Keratinocyte (primary cell): Measurements from ENCODE around the gene KIF21A. TPM values are rescaled to one million over a fixed set of nuclear protein-coding genes. Genes with fewer than 3 reads are reported as not detected.

Source experiments
- DNase-seq: peaks from one replicate; pipeline ENCODE4 v3.0.0-alpha.2; 2011; ENCODE audit warnings: low read depth, missing footprints, low spot score
- FAIRE-seq: peaks from 2 replicates; lab custom pipeline; 2011; peaks lifted over from hg19 to GRCh38; lab: Jason Lieb, UNC
- H2AFZ ChIP-seq: 2 replicates; pipeline ENCODE4 v1.6.0; 2012; ENCODE audit warnings: low read length, control low read depth, inconsistent platforms; ENCODE audit not compliant: control insufficient read depth
- H3K27ac ChIP-seq: 2 replicates; pipeline ENCODE4 v1.5.1; 2011; ENCODE audit warnings: low read length; ENCODE audit not compliant: control insufficient read depth, insufficient read depth
- H3K27me3 ChIP-seq: 3 replicates; pipeline ENCODE4 v1.6.0; 2011; ENCODE audit warnings: low read length; ENCODE audit not compliant: control insufficient read depth, insufficient read depth; ENCODE audit errors: extremely low read depth
- H3K36me3 ChIP-seq, 2 experiments: 2 replicates in 1 of 2; 3 replicates in 1 of 2; pipeline ENCODE4 v1.5.1; 2011; ENCODE audit warnings: low read length in 2 of 2, mild to moderate bottlenecking in 1 of 2; ENCODE audit not compliant: control insufficient read depth in 2 of 2, insufficient read depth in 2 of 2; ENCODE audit errors: extremely low read depth in 1 of 2
- H3K4me1 ChIP-seq: 3 replicates; pipeline ENCODE4 v1.5.1; 2011; ENCODE audit warnings: low read length; ENCODE audit not compliant: control insufficient read depth, insufficient read depth; ENCODE audit errors: extremely low read depth
- H3K4me2 ChIP-seq: 3 replicates; pipeline ENCODE4 v1.6.0; 2011; ENCODE audit warnings: low read depth, low read length; ENCODE audit not compliant: control insufficient read depth, insufficient read depth; ENCODE audit errors: extremely low read depth
- H3K4me3 ChIP-seq, 3 experiments: fragments of 200-600 bp in 1 of 3; sonication (generic) in 1 of 3; 2 replicates in 2 of 3; 3 replicates in 1 of 3; pipeline ENCODE4 v1.5.1; 2011 to 2016; ENCODE audit warnings: low read length in 3 of 3, mild to moderate bottlenecking in 3 of 3, control low read depth in 2 of 3, inconsistent platforms in 1 of 3, low read depth in 1 of 3, mixed read lengths in 1 of 3, mixed run types in 1 of 3, moderate library complexity in 1 of 3; ENCODE audit not compliant: control insufficient read depth in 2 of 3, insufficient read depth in 2 of 3; ENCODE audit errors: extremely low read depth in 1 of 3
- H3K79me2 ChIP-seq: 2 replicates; pipeline ENCODE4 v1.6.0; 2012; ENCODE audit warnings: low read length; ENCODE audit not compliant: control insufficient read depth, insufficient read depth
- H3K9ac ChIP-seq: 3 replicates; pipeline ENCODE4 v1.6.0; 2011; ENCODE audit warnings: low read length; ENCODE audit not compliant: control insufficient read depth, insufficient read depth; ENCODE audit errors: extremely low read depth
- H3K9me1 ChIP-seq: 3 replicates; pipeline ENCODE4 v1.6.0; 2011; ENCODE audit warnings: low read length; ENCODE audit not compliant: control insufficient read depth, insufficient read depth; ENCODE audit errors: extremely low read depth
- H3K9me3 ChIP-seq: 2 replicates; pipeline ENCODE4 v1.5.1; 2012; ENCODE audit warnings: low read depth, low read length; ENCODE audit not compliant: control insufficient read depth
- H4K20me1 ChIP-seq: 3 replicates; pipeline ENCODE4 v1.6.0; 2011; ENCODE audit warnings: low read length; ENCODE audit not compliant: control insufficient read depth, insufficient read depth; ENCODE audit errors: extremely low read depth
- CTCF ChIP-seq, 3 experiments: IDR thresholded peaks in 1 of 3; conservative IDR thresholded peaks in 1 of 3; optimal IDR thresholded peaks in 1 of 3; 2 replicates in 2 of 3; 3 replicates in 1 of 3; pipeline versions ENCODE3 to v1.5.1; 2011; ENCODE audit warnings: low read length in 3 of 3, mild to moderate bottlenecking in 3 of 3, moderate library complexity in 2 of 3, control low read depth in 1 of 3, inconsistent platforms in 1 of 3; ENCODE audit not compliant: insufficient read depth in 2 of 3; ENCODE audit errors: extremely low read depth in 1 of 3
- EZH2 ChIP-seq: IDR thresholded peaks from one replicate; pipeline ENCODE4 v1.6.1; 2012; ENCODE audit warnings: inconsistent platforms, mild to moderate bottlenecking, low read length, moderate library complexity
- dilution Hi-C: fragments of 300-500 bp; cut with MboI; formaldehyde crosslinking; loops from one replicate; pipeline ENCODE4 v1.7.0; 2020; ENCODE audit warnings: low sequenced_read_pairs; ENCODE audit not compliant: extremely low pct_ligation_motif_present
- polyA plus RNA-seq, 5 experiments: library from polyadenylated mRNA; depleted of rRNA in 3 of 5; stranded (reverse) in 3 of 5; stranded (forward) in 1 of 5; unstranded in 1 of 5; fragments of >200 nt; gene quantifications; 1 replicate in 1 of 5; 2 replicates in 3 of 5; 3 replicates in 1 of 5; pipeline versions ENCODE4 v1.2.1 to v1.2.3, GENCODE V29; 2011 to 2012; ENCODE audit warnings: missing spikeins in 2 of 5, low read depth in 1 of 5, low replicate concordance in 1 of 5

Gene KIF21A
- polyA plus RNA-seq, 1 donor (not counting 4 experiments of a cell fraction or from before 2014, with no cell fraction given), result 27.5 TPM

DNA sequence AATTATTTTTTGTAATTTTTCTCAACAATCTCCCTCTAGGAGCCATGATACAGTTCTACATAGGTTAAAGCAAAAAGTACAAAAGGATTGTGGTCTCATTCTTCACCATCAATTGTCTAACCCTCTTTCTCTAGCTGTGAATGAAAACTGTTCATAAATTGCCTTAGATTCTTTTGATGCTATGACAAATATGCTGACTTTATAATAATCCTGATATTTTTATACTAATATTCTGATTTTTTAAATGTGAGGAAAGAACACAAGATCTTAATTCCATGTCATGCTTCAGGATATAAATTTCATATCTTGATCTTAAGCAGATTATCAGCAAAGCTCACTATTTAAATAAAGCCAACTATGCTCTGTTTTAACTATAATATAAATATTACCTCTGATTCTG lies 75.4 kb downstream of the KIF21A start:
- Histone ChIP-seq H3K27ac (no peak overlapping the region), H3K36me3 (peaks cover 0 to 3% of the 10 kb centered on the region in 2 experiments), H3K9me1 (no peaks in the 10 kb centered on the region), H4K20me1 (no peaks in the 10 kb centered on the region), H3K9ac (no peak overlapping the region), H3K27me3 (no peaks in the 10 kb centered on the region), H2AFZ (no peak overlapping the region), H3K4me1 (no peaks in the 10 kb centered on the region), H3K9me3 (no peaks in the 10 kb centered on the region), H3K4me2 (no peak overlapping the region), H3K79me2 (no peaks in the 10 kb centered on the region), H3K4me3 (no peak overlapping the region)
- dilution Hi-C loops, result no loop called here
- no peak for TF ChIP-seq CTCF (optimal IDR thresholded peaks at IDR 0.05 in 1 of 3, IDR thresholded peaks at IDR 0.05 in 1 of 3, conservative IDR thresholded peaks at IDR 0.05 in 1 of 3; ENCODE audit: extremely low read depth in 1 of 3, insufficient read depth in 2 of 3, low read length in 3 of 3)
- TF ChIP-seq EZH2, result no peak
- no peak for DNase-seq
- no peak for FAIRE-seq

DNA sequence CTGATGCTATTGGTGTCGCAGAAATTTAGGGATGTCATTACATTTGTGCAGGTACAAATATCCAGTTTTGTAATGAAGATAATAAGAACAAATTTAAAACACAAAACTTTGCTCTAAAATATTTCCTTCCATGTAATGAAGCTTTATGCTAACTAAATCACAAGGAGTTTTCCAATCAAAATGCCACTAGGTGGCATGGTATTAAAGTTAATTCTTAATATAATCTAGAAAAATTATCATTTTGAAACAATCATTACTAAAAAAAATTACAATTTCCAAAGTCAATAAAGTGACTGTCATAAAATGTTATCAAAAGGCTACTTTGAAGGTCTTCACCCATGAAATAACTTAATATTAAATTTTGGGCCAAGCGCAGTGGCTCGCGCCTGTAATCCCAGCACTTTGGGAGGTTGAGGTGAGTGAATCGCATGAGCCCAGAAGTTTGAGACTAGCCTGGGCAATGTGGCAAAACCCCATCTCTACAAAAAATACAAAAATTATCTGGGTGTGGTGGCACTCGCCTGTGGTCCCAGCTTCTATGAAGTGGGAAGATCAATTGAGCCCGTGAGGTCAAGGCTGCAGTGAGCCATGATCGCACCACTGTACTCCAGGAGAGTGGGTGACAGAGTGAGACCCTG lies 77.4 kb downstream of the KIF21A start:
- Histone ChIP-seq H3K9ac (no peak overlapping the region), H3K4me2 (no peak overlapping the region), H2AFZ (no peak overlapping the region), H3K9me3 (no peaks in the 10 kb centered on the region), H4K20me1 (no peaks in the 10 kb centered on the region), H3K4me3 (no peak overlapping the region), H3K9me1 (no peaks in the 10 kb centered on the region), H3K79me2 (no peaks in the 10 kb centered on the region), H3K4me1 (no peaks in the 10 kb centered on the region), H3K36me3 (peaks cover 0 to 3% of the 10 kb centered on the region in 2 experiments), H3K27me3 (no peaks in the 10 kb centered on the region), H3K27ac (no peak overlapping the region)
- TF ChIP-seq EZH2, result no peak
- no peak for TF ChIP-seq CTCF (optimal IDR thresholded peaks at IDR 0.05 in 1 of 3, IDR thresholded peaks at IDR 0.05 in 1 of 3, conservative IDR thresholded peaks at IDR 0.05 in 1 of 3; ENCODE audit: extremely low read depth in 1 of 3, insufficient read depth in 2 of 3, low read length in 3 of 3)
- dilution Hi-C loops, result no loop called here
- FAIRE-seq (no peak), DNase-seq (no peak)
